Large intestine (tissue), 3 donors: Measurements from ENCODE around the gene PANX1. TPM values are rescaled to one million over a fixed set of nuclear protein-coding genes. Genes with fewer than 3 reads are reported as not detected.
"Not testable (repeated sequence)": the region's sequence is repeated elsewhere in the genome, so short reads cannot be mapped to it uniquely, and the experiment has no call there.

Experiments used
- DNase-seq, 2 donors: peaks; one replicate each; pipeline versions ENCODE4 v3.0.0 to v3.0.0-alpha.2; 2013
- H3K27ac ChIP-seq: one replicate; pipeline ENCODE4 v1.5.1; 2013; ENCODE audit warnings: low read length
- H3K27me3 ChIP-seq: 2 replicates; pipeline ENCODE4 v1.6.1; 2013; ENCODE audit warnings: low read length; ENCODE audit not compliant: control insufficient read depth, insufficient read depth
- H3K36me3 ChIP-seq: 2 replicates; pipeline ENCODE4 v1.6.1; 2013; ENCODE audit warnings: low read length; ENCODE audit not compliant: control insufficient read depth, insufficient read depth
- H3K4me1 ChIP-seq: one replicate; pipeline ENCODE4 v1.6.1; 2013; ENCODE audit warnings: low read length; ENCODE audit not compliant: control insufficient read depth, insufficient read depth
- H3K4me3 ChIP-seq: one replicate; pipeline ENCODE4 v1.5.1; 2013; ENCODE audit warnings: low read length
- H3K9me3 ChIP-seq: one replicate; pipeline ENCODE4 v1.6.1; 2013; ENCODE audit warnings: mild to moderate bottlenecking, low read depth, low read length, moderate library complexity; ENCODE audit not compliant: control insufficient read depth
- WGBS: methylation state at CpG from one replicate; pipeline ENCODE4 v1.1.5; 2013; ENCODE audit warnings: low lambda C conversion rate; ENCODE audit not compliant: insufficient coverage; 5-methylcytosine and 5-hydroxymethylcytosine counted together
- polyA plus RNA-seq: library from polyadenylated mRNA; unstranded; fragments of 120-200 nt; gene quantifications from one replicate; pipeline ENCODE4 v1.2.1, GENCODE V29; 2013

PANX1 gene
- polyA plus RNA-seq, 1 donor, result 20.6 TPM

DNA sequence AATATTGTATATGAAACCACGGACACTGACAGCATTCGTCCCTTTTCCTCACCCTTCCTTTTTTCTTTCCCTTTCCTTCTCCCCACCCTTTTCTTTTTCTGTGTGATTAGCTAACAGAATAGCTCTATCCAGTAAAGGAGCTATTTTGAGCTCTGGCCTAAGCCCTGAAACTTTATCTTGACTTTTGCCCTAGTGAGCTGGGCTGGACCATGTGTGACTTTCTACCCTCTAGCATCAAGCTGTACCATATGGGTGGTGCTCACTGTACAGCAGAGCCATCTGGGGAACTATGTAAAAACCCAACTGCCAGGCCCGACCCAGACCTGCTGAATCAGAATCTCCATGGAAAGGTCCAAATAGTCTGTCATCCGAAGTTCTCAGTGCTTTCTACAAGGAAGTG is 21.9 kb upstream of the PANX1 start:
- H3K4me1 ChIP-seq, result peaks cover 3% of the 10 kb centered on the region
- no peaks in the 10 kb centered on the region for H3K27me3 ChIP-seq
- 93% methylated on average over 3 of the region's 4 CpGs for WGBS
- no peaks in the 10 kb centered on the region for H3K9me3 ChIP-seq
- no peak overlapping the region for H3K4me3 ChIP-seq
- DNase-seq, result no peak
- H3K36me3 ChIP-seq, result no peaks in the 10 kb centered on the region
- no peak overlapping the region for H3K27ac ChIP-seq

DNA sequence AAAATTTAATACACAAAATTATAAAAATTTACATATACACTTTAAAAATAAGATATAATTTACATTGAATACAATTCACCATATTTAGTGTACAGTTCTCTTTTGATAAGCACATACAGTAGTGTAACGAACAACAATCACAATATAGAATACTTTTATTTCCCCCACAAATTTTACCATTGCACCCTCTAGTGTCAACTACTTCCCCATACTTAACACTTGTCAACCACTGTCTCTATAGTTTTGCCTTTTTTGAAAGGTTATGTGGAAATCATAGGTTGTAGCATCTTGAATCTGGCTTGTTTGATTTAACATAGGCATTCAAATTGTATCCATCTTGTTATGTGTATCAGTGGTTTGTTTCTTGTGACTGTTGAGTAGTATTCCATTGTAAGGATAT is 21.3 kb upstream of the PANX1 start:
- no peak overlapping the region for H3K27ac ChIP-seq
- H3K4me3 ChIP-seq, result no peak overlapping the region
- peaks cover 2% of the 10 kb centered on the region for H3K4me1 ChIP-seq
- H3K9me3 ChIP-seq, result no peaks in the 10 kb centered on the region
- 100% methylated on average over 1 of the region's 1 CpG for WGBS
- H3K27me3 ChIP-seq, result no peaks in the 10 kb centered on the region
- DNase-seq, result no peak
- H3K36me3 ChIP-seq, result no peaks in the 10 kb centered on the region

DNA sequence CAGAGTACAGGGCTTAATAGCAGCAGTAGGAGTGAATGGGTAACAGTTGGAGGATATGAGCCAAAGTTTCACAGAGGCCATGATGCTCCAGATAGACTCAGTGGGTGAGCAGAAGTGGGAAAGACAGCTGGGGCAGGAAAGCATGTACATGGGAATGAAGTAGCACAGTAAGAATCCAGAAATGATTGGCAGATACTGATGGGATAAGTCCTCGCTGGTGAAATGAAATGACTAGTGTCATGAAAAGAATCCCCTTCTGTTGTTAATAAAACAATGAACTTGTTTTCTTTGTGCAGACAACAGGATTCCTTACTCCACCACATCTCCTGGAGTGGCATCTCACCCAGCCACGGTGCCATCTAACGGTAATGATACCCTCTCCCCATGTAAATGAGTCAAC is 17.4 kb upstream of the PANX1 start:
- Histone ChIP-seq H3K27me3 (no peaks in the 10 kb centered on the region), H3K27ac (no peak overlapping the region), H3K4me1 (no peaks in the 10 kb centered on the region), H3K36me3 (no peaks in the 10 kb centered on the region), H3K9me3 (no peaks in the 10 kb centered on the region), H3K4me3 (no peak overlapping the region)
- DNase-seq, result no peak
- WGBS, result 100% methylated on average over 1 of the region's 3 CpGs

DNA sequence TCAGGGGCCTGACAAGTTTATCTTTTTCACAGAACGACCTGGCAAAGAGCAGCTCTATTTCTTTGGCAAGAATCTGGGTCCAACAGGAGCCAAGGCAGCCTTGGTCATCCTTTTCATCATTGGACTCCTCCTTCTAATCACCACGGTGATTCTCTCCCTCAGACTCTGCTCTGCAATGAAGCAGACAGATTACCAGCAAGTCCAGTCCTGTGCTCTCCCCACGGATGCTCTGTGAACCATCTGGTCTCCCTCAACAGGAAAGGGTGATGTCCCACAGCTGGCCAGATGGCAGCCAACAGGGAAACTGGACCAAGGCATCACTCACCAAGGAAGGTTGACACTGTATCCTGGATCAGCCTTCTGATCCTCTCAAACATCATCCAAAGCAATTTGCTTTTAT is 17.0 kb upstream of the PANX1 start:
- H3K4me1 ChIP-seq, result no peaks in the 10 kb centered on the region
- no peaks in the 10 kb centered on the region for H3K9me3 ChIP-seq
- no peaks in the 10 kb centered on the region for H3K27me3 ChIP-seq
- no peak overlapping the region for H3K4me3 ChIP-seq
- 60% methylated on average over 1 of the region's 3 CpGs for WGBS
- no peaks in the 10 kb centered on the region for H3K36me3 ChIP-seq
- no peak for DNase-seq
- H3K27ac ChIP-seq, result no peak overlapping the region

DNA sequence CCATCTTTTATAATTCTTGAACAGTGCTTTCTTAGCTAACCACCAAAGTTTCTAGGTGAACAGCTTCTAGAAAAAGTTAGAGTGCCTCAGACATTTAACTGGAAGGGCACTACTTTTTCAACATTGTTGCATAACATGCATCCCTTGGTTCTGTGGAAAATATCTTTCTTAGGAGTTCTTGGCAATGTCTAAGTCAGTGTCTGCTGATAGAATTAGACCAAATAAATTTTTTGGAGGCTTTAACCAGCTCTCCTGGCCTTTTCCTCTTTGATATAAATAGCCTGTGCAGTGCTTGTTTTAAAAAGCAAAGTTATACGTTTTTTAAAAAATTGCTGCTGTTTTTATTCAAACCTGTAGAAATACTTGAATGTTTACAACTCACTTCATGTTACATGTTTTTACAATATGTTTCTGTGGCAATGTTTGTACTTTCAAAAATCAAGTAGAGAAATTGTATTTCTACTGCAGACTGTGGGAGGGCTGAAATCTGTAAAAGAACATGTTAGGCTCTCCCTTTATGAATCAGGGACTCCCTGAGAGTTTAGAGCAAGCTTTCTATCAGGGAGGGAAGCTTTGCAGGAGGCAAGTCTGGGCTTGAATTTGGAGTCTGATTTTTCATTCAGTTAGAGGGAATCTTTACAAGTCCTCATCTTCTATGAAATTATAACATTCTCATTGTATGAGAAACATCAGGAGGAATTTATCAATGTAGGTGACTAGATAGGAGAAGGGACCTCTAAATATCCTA is 16.3 kb upstream of the PANX1 start:
- H3K27me3 ChIP-seq, result no peaks in the 10 kb centered on the region
- no peak overlapping the region for H3K4me3 ChIP-seq
- no peaks in the 10 kb centered on the region for H3K36me3 ChIP-seq
- no peak overlapping the region for H3K27ac ChIP-seq
- WGBS, result 100% methylated on average over 1 of the region's 1 CpG
- no peaks in the 10 kb centered on the region for H3K4me1 ChIP-seq
- H3K9me3 ChIP-seq, result no peaks in the 10 kb centered on the region
- no peak for DNase-seq

GRCh38 chr11:94117197-94117574 is 11.5 kb upstream of the PANX1 start:
- H3K36me3 ChIP-seq, result no peaks in the 10 kb centered on the region
- H3K27me3 ChIP-seq, result no peaks in the 10 kb centered on the region
- WGBS, result no CpG with 5 or more reads among the region's 1 CpG
- no peak for DNase-seq
- no peak overlapping the region for H3K27ac ChIP-seq
- H3K4me1 ChIP-seq, result no peaks in the 10 kb centered on the region
- H3K9me3 ChIP-seq, result no peaks in the 10 kb centered on the region
- H3K4me3 ChIP-seq, result no peak overlapping the region

DNA sequence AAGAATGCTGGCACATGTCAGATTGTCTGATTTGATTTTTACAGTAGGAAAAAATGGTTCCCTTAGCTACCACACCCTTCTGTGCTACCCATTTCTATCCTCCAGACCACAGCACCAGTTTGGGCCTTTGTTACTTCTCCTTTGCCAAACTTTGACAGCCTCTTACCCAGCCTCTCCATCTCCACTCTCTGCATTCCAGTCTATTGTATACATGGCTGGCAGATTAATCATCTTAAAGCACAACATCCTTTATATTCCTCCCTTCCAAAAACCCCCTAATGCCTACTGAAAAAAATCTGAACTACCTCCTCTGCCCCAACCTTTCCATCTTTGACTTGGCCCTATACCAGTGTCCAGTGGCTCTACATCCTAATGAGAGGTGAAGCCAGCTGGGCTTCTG is 10.8 kb upstream of the PANX1 start:
- Histone ChIP-seq H3K27ac (no peak overlapping the region), H3K9me3 (no peaks in the 10 kb centered on the region), H3K36me3 (no peaks in the 10 kb centered on the region), H3K4me3 (no peak overlapping the region), H3K27me3 (no peaks in the 10 kb centered on the region), H3K4me1 (no peaks in the 10 kb centered on the region)
- no peak for DNase-seq

DNA sequence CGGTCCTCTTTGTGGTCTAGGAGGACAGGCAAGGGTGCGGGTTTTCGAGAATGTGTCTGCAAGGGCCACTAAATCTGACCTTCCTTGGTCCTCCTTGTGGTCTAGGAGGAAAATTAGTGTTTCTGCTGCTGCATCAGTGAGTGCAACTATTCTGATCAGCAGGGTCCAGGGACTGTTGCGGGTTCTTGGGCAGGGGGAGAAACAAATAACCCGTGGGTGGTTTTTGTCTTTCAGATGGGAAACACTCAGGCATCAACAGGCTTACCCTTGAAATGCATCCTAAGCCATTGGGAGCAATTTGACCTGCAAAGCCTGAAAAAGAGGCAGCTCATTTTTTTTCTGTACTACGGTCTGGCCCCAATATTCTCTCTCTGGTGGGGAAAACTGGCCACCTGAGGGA is 9.0 kb upstream of the PANX1 start:
- H3K9me3 ChIP-seq, H3K4me1 ChIP-seq, H3K27ac ChIP-seq, DNase-seq, H3K36me3 ChIP-seq, H3K27me3 ChIP-seq, H3K4me3 ChIP-seq: not testable (repeated sequence)
- WGBS, result no CpG with 5 or more reads among the region's 6 CpGs

- 100% methylated on average over 2 of the region's 2 CpGs for WGBS
- not testable (repeated sequence) for H3K4me3 ChIP-seq, DNase-seq, H3K9me3 ChIP-seq, H3K4me1 ChIP-seq, H3K27me3 ChIP-seq, H3K27ac ChIP-seq, H3K36me3 ChIP-seq
Measured at GRCh38 chr11:94120516-94120915, 8.1 kb upstream of the PANX1 start.

- Histone ChIP-seq H3K4me1 (no peaks in the 10 kb centered on the region), H3K27me3 (no peaks in the 10 kb centered on the region), H3K4me3 (no peak overlapping the region), H3K27ac (no peak overlapping the region), H3K36me3 (no peaks in the 10 kb centered on the region), H3K9me3 (no peaks in the 10 kb centered on the region)
- no peak for DNase-seq
- WGBS, result no CpG with 5 or more reads among the region's 6 CpGs
Measured at GRCh38 chr11:94120946-94121345, 7.7 kb upstream of the PANX1 start.

DNA sequence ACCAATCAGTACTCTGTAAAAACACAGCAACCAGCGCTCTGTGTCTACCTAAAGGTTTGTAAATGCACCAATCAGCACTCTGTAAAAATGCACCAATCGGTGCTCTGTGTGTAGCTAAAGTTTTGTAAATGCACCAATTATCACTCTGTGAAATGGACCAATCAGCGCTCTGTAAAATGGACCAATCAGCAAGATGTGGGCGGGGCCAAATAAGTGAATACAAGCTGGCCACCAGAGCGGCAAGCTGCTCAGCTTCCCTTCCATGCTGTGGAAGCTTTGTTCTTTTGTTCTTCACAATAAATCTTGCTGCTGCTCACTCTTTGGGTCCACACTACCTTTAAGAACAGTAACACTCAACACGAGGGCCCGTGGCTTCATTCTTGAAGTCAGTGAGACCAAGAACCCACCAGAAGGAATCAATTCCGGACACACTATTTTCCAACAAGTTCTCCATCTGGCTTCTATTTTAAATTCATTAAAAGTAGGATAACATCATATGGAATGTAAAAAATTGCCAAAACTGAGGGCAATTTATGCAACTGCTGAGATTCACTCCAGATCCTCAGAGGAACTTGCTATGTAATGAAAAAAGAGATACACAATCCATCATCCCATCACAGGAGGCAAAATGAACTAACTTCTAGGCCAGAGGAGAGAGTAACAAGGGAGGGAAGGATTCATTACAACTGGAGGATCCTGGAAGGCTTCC is 3.1 kb upstream of the PANX1 start:
- no CpG with 5 or more reads among the region's 8 CpGs for WGBS
- H3K4me3 ChIP-seq, result no peak overlapping the region
- H3K36me3 ChIP-seq, result no peaks in the 10 kb centered on the region
- no peaks in the 10 kb centered on the region for H3K27me3 ChIP-seq
- no peak overlapping the region for H3K27ac ChIP-seq
- no peaks in the 10 kb centered on the region for H3K9me3 ChIP-seq
- DNase-seq, result no peak
- peaks cover 17% of the 10 kb centered on the region for H3K4me1 ChIP-seq
